ENCODE measurements around the gene BDH1. TPM values are rescaled to one million over a fixed set of nuclear protein-coding genes. Genes with fewer than 3 reads are reported as not detected.

The BDH1 gene
- total RNA-seq, 2 donors from 2014 or later, result 2.3 to 9.1 TPM

GRCh38 chr3:197528190-197528589 lies 27.6 kb downstream of the BDH1 start:
- no peaks in the 10 kb centered on the region for H3K9me3 ChIP-seq
- H3K36me3 ChIP-seq (replicated peaks in 1 of 2; ENCODE audit: insufficient read depth in 1 of 2, low read depth in 2 of 2), result no peaks in the 10 kb centered on the region
- intact Hi-C loops (cut with DNase I), result no loop called here
- H3K27me3 ChIP-seq, result no peaks in the 10 kb centered on the region
- no peaks in the 10 kb centered on the region for H3K4me1 ChIP-seq
- H3K4me3 ChIP-seq, result no peak overlapping the region
- 87 to 94% methylated on average over 6 of the region's 6 CpGs for WGBS, 2 donors
- DNase-seq, result no peak
- H3K27ac ChIP-seq, result no peak overlapping the region
- ATAC-seq, result no peak
- no peak for TF ChIP-seq CTCF (IDR thresholded peaks at IDR 0.05)
- no peak for TF ChIP-seq POLR2A (IDR thresholded peaks at IDR 0.05)

GRCh38 chr3:197527569-197527968 lies 28.2 kb downstream of the BDH1 start:
- Histone ChIP-seq H3K27me3 (no peaks in the 10 kb centered on the region), H3K27ac (no peak overlapping the region), H3K9me3 (no peaks in the 10 kb centered on the region), H3K36me3 (replicated peaks in 1 of 2; ENCODE audit: insufficient read depth in 1 of 2, low read depth in 2 of 2) (no peaks in the 10 kb centered on the region), H3K4me1 (no peaks in the 10 kb centered on the region), H3K4me3 (no peak overlapping the region)
- DNase-seq (no peak), ATAC-seq (no peak)
- no peak for TF ChIP-seq POLR2A (IDR thresholded peaks at IDR 0.05)
- TF ChIP-seq CTCF (IDR thresholded peaks at IDR 0.05), result no peak
- WGBS, 2 donors, result 94 to 95% methylated on average over 5 of the region's 5 CpGs
- intact Hi-C loops (cut with DNase I), result no loop called here

GRCh38 chr3:197525706-197526105 lies 30.1 kb downstream of the BDH1 start:
- H3K36me3 ChIP-seq (replicated peaks in 1 of 2; ENCODE audit: insufficient read depth in 1 of 2, low read depth in 2 of 2), result no peaks in the 10 kb centered on the region
- H3K27ac ChIP-seq, result no peak overlapping the region
- no peaks in the 10 kb centered on the region for H3K9me3 ChIP-seq
- intact Hi-C loops (cut with DNase I), result no loop called here
- 72 to 91% methylated on average over 5 of the region's 5 CpGs for WGBS, 2 donors
- no peaks in the 10 kb centered on the region for H3K27me3 ChIP-seq
- H3K4me1 ChIP-seq, result no peaks in the 10 kb centered on the region
- ATAC-seq (no peak), DNase-seq (no peak)
- TF ChIP-seq POLR2A (IDR thresholded peaks at IDR 0.05), result no peak
- H3K4me3 ChIP-seq, result no peak overlapping the region

GRCh38 chr3:197524128-197524527 lies 31.6 kb downstream of the BDH1 start:
- H3K9me3 ChIP-seq, result no peaks in the 10 kb centered on the region
- DNase-seq (no peak), ATAC-seq (no peak)
- H3K36me3 ChIP-seq (replicated peaks in 1 of 2; ENCODE audit: insufficient read depth in 1 of 2, low read depth in 2 of 2), result no peaks in the 10 kb centered on the region
- TF ChIP-seq CTCF (IDR thresholded peaks at IDR 0.05) (no peak), POLR2A (IDR thresholded peaks at IDR 0.05) (no peak)
- H3K27me3 ChIP-seq, result no peaks in the 10 kb centered on the region
- no peak overlapping the region for H3K27ac ChIP-seq
- H3K4me3 ChIP-seq, result no peak overlapping the region
- no peaks in the 10 kb centered on the region for H3K4me1 ChIP-seq
- intact Hi-C loops (cut with DNase I), result no loop called here
- WGBS, 2 donors, result 69 to 93% methylated on average over 8 of the region's 8 CpGs

- intact Hi-C loops (cut with DNase I), result no loop called here
- ATAC-seq, result no peak
- Histone ChIP-seq H3K9me3 (no peaks in the 10 kb centered on the region), H3K4me1 (no peaks in the 10 kb centered on the region), H3K36me3 (replicated peaks in 1 of 2; ENCODE audit: insufficient read depth in 1 of 2, low read depth in 2 of 2) (no peaks in the 10 kb centered on the region), H3K27me3 (no peaks in the 10 kb centered on the region), H3K27ac (no peak overlapping the region), H3K4me3 (no peak overlapping the region)
- no peak for DNase-seq
- 85 to 89% methylated on average over 14 of the region's 14 CpGs for WGBS, 2 donors
- TF ChIP-seq CTCF (IDR thresholded peaks at IDR 0.05) (no peak), POLR2A (IDR thresholded peaks at IDR 0.05) (no peak)
These were observed 32.2 kb downstream of the BDH1 start for GRCh38 chr3:197523526-197523925.
